ENCODE data around the gene NUCB1. TPM values are rescaled to one million over a fixed set of nuclear protein-coding genes. Genes with fewer than 3 reads are reported as not detected.

NUCB1 gene
- total and polyA plus RNA-seq, 9 of the 15 experiments (the other 6 are each of a cell fraction or from before 2014, with no cell fraction given) = 3.1 to 153 (median 71.7) TPM

- WGBS (ENCODE audit: insufficient coverage, low coverage, missing lambda C conversion rate) = 1% methylated on average over 19 of the region's 24 CpGs
- H3K27ac ChIP-seq (ENCODE audit: extremely low read depth, low read depth, low read length) = peak overlapping the region; percentile 77
- ChIA-PET POLR2A (interaction anchor here (0.6 to 9.7 kb wide), 16 partner anchors 9 to 106 kb away, joined by 3 to 205 read pairs (median 4); partner anchors contain the start of genes FTL and PPP1R15A), CTCF (ENCODE audit: low intra/inter-chr PET ratio) (interaction anchor here (0.6 kb wide), 1 partner anchor 28 kb away, joined by 4 read pairs; no protein-coding TSS in a partner anchor)
- peak overlapping the region; percentile 89 for H3K4me3 ChIP-seq
- ATAC-seq (peak; percentile 44), FAIRE-seq (peak; percentile 95), DNase-seq (ENCODE audit: extremely low read depth in 1 of 4, low spot score in 3 of 4) (peak in 3 of 4 experiments; percentile 56 to 61 (median 61))
- H3K79me2 ChIP-seq (ENCODE audit: control insufficient read depth, insufficient read depth, low read length) = peaks cover 46% of the 10 kb centered on the region
- H2AFZ ChIP-seq (ENCODE audit: low read depth, low read length) = peak overlapping the region; percentile 18; the same call in 1 of the 2 replicates
- peaks cover 6% of the 10 kb centered on the region for H4K20me1 ChIP-seq (replicated peaks; ENCODE audit: control insufficient read depth, insufficient read depth, low read length)
- H3K36me3 ChIP-seq (ENCODE audit: control insufficient read depth, insufficient read depth, low read length) = peaks cover 27% of the 10 kb centered on the region
- in situ Hi-C loops (cut with MboI) = no loop called here
- H3K27me3 ChIP-seq (ENCODE audit: control insufficient read depth in 2 of 2, insufficient read depth in 2 of 2, low read length in 2 of 2) = no peaks in the 10 kb centered on the region
- peaks cover 27 to 65% of the 10 kb centered on the region in 2 experiments for H3K4me1 ChIP-seq (replicated peaks in 1 of 2; ENCODE audit: control insufficient read depth in 2 of 2, insufficient read depth in 2 of 2, low read length in 2 of 2)
- H3K9me1 ChIP-seq (ENCODE audit: control insufficient read depth, insufficient read depth, low read length) = no peaks in the 10 kb centered on the region
- H3K9ac ChIP-seq (ENCODE audit: insufficient read depth in 1 of 2, low read depth in 2 of 2, low read length in 2 of 2) = peak overlapping the region; percentile 88 to 91
- intact Hi-C loops (cut with micrococcal nuclease) = loop anchor here (2.0 kb wide), 2 partner anchors 28 to 66 kb away; partner anchors contain the start of gene PPP1R15A
- peak overlapping the region; percentile 89 for H3K4me2 ChIP-seq (ENCODE audit: insufficient read depth, low read length)
- H3K9me3 ChIP-seq (replicated peaks; ENCODE audit: control insufficient read depth, insufficient read depth, low read depth, low read length) = no peaks in the 10 kb centered on the region
- TSS peak; percentile 85 for BruUV-seq (replicated peaks)
- TF ChIP-seq ETV5 (CRISPR knock-in tag; IDR thresholded peaks at IDR 0.05; ENCODE audit: low read depth) = no peak
- TF ChIP-seq ZNF507 (tag; conservative IDR thresholded peaks at IDR 0.05) = no peak
- TF ChIP-seq BACH1 (tag; IDR thresholded peaks at IDR 0.05) = peak; percentile 72; the same call in 1 of the 2 replicates
- TF ChIP-seq RNF219 (CRISPR knock-in tag; IDR thresholded peaks at IDR 0.05) = no peak
- TF ChIP-seq ZNF140 (CRISPR knock-in tag; IDR thresholded peaks at IDR 0.05) = no peak
- TF ChIP-seq NFYB (IDR thresholded peaks at IDR 0.05; ENCODE audit: extremely low read depth, insufficient read length) = no peak
- TF ChIP-seq GTF2B (IDR thresholded peaks at IDR 0.05; ENCODE audit: extremely low read depth, insufficient read length) = no peak
- TF ChIP-seq KAT7 (CRISPR knock-in tag; IDR thresholded peaks at IDR 0.05; ENCODE audit: borderline replicate concordance) = peak; percentile 51; the same call in 1 of the 2 replicates
- TF ChIP-seq ZBTB11 (CRISPR knock-in tag; IDR thresholded peaks at IDR 0.05) = peak in 1 of 3 experiments; percentile 8; a peak in 1 of 6 replicates
- TF ChIP-seq CBX3 (IDR thresholded peaks at IDR 0.05; ENCODE audit: borderline replicate concordance in 1 of 2, low read length in 2 of 2) = no peak
- TF ChIP-seq NCOA1 (IDR thresholded peaks at IDR 0.05; ENCODE audit: low read depth) = no peak
- no peak for TF ChIP-seq FOS (IDR thresholded peaks at IDR 0.05; ENCODE audit: extremely low read depth, insufficient read length)
Measured at GRCh38 chr19:48900477-48901406, 630 bp downstream of the NUCB1 start.
